ENCODE results near the gene SLC39A11. TPM values are rescaled to one million over a fixed set of nuclear protein-coding genes. Genes with fewer than 3 reads are reported as not detected.

Gene SLC39A11
- polyA plus RNA-seq, 10 donors, result 8.2 to 10.9 (median 9.6) TPM

GRCh38 chr17:72599891-72600290 is 492.6 kb downstream of the SLC39A11 start:
- DNase-seq, result no peak

GRCh38 chr17:72598695-72599094 is 493.8 kb downstream of the SLC39A11 start:
- no peak for DNase-seq

GRCh38 chr17:72597354-72598087 is 495.0 kb downstream of the SLC39A11 start:
- DNase-seq, result no peak

Other genes with a start within 250 kb of the SLC39A11 start
- gene SSTR2, start 72.3 kb upstream of the SLC39A11 start, polyA plus RNA-seq (ENCODE audit: insufficient read length in 10 of 10), result under 1 TPM; 0.39 to 0.92 (median 0.54) TPM
- gene COG1, start 100.4 kb upstream of the SLC39A11 start, polyA plus RNA-seq (ENCODE audit: insufficient read length in 10 of 10), result 10 to 100 TPM; 24.0 to 37.4 (median 31.1) TPM
- gene CPSF4L, start 169.2 kb upstream of the SLC39A11 start, polyA plus RNA-seq (ENCODE audit: insufficient read length in 10 of 10), result under 1 TPM in 1 of 10 donors, not detected in 9; 0.30 TPM
- gene CDC42EP4, start 219.3 kb upstream of the SLC39A11 start, polyA plus RNA-seq (ENCODE audit: insufficient read length in 10 of 10), result 10 to 100 TPM; 15.4 to 34.1 (median 20.3) TPM

All from muscle of back (tissue), 11 donors.